Upper lobe of left lung (tissue), 6 donors: ENCODE data around the gene TRAF5. TPM values are rescaled to one million over a fixed set of nuclear protein-coding genes. Genes with fewer than 3 reads are reported as not detected.
"Not testable (repeated sequence)": the region's sequence is repeated elsewhere in the genome, so short reads cannot be mapped to it uniquely, and the experiment has no call there.

Experiments
- ATAC-seq, 2 donors: fragments of 200-7000 bp; cut with Tn5 transposase; one replicate each; pipeline ENCODE4 v1.9.1; 2022; ENCODE audit warnings: mild to moderate bottlenecking in 2 of 2, moderate library complexity in 2 of 2; ENCODE audit not compliant: low FRiP score in 2 of 2
- DNase-seq, 2 donors: peaks; one replicate each; pipeline ENCODE4 v3.0.0-alpha.2; 2019 to 2020
- H3K27ac ChIP-seq, 4 donors: fragments of 200-600 bp; sonication (generic); one replicate each; pipeline ENCODE4 v1.5.1; 2016 to 2019
- H3K27me3 ChIP-seq, 4 donors: fragments of 200-600 bp; sonication (generic); one replicate each; pipeline ENCODE4 v1.5.1; 2017 to 2019
- H3K36me3 ChIP-seq, 4 donors: fragments of 200-600 bp; sonication (generic); one replicate each; pipeline ENCODE4 v1.5.1; 2016 to 2019
- H3K4me1 ChIP-seq, 4 donors: fragments of 200-600 bp; sonication (generic); one replicate each; pipeline ENCODE4 v1.5.1; 2018 to 2019
- H3K4me3 ChIP-seq, 4 donors: fragments of 200-600 bp; sonication (generic); one replicate each; pipeline ENCODE4 v1.5.1; 2017 to 2019; ENCODE audit warnings: mild to moderate bottlenecking in 2 of 4, moderate library complexity in 1 of 4
- H3K9me3 ChIP-seq, 4 donors: fragments of 200-600 bp; sonication (generic); one replicate each; pipeline ENCODE4 v1.5.1; 2018 to 2019
- CTCF ChIP-seq, 6 experiments: fragments of 450-650 bp in 4 of 6; fragments of 200-600 bp in 2 of 6; sonication (generic) in 2 of 6; IDR thresholded peaks; one replicate each; pipeline ENCODE4 v1.5.1; 2016 to 2019; ENCODE audit warnings: antibody characterized with exemption in 6 of 6
- EP300 ChIP-seq, 4 donors: sonication (generic); formaldehyde crosslinking; IDR thresholded peaks; one replicate each; pipeline ENCODE4 v1.5.1; 2017; ENCODE audit warnings: antibody characterized with exemption in 4 of 4, control low read depth in 2 of 4
- POLR2A ChIP-seq, 4 donors: fragments of 450-650 bp; IDR thresholded peaks; one replicate each; pipeline ENCODE4 v1.5.1; 2016 to 2017; ENCODE audit warnings: antibody characterized with exemption in 4 of 4, mild to moderate bottlenecking in 2 of 4
- POLR2AphosphoS5 ChIP-seq, 2 donors: sonication (generic); formaldehyde crosslinking; IDR thresholded peaks; one replicate each; pipeline ENCODE4 v1.5.1; 2017; ENCODE audit warnings: antibody characterized with exemption in 2 of 2
- whole genome bisulfite sequencing, 2 donors: methylation state at CpG; one replicate each; pipeline ENCODE4 v1.1.5; 2017 to 2018; 5-methylcytosine and 5-hydroxymethylcytosine counted together
- total RNA-seq, 6 donors: library from RNA; depleted of rRNA in 4 of 6; stranded (reverse); fragments of >200 nt in 4 of 6; gene quantifications; one replicate each; pipeline versions ENCODE4 v1.1.0 to v1.2.1, GENCODE V29; 2016 to 2021
- donor health status: DM: no; HTN: no; CAD: no; lungs with moderate emphysema.
- donor health status: DM: no; HTN: yes; CAD: no; lungs with severe emphysema.

TRAF5 gene
- total RNA-seq, 6 donors from 2014 or later, result 4.6 to 13.6 (median 9.5) TPM

DNA sequence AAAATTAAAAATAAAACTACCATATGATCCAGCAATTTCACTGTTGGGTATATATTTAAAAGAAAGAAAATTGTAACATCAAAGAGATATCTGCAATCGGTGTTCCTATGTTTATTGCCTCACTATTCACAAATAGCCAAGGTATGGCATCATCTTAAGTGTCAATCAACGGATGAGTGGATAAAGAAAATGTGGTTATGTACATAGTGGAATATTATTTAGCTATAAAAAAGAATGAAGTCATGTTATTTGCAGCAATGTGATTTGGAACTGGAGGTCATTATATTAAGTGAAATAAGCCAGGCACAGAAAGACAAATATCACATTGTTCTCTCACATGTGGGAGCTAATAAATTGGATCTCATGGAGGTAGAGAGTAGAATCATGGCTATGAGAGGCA, 89.1 kb downstream of the TRAF5 start:
- H3K36me3 ChIP-seq, result no peaks in the 10 kb centered on the region
- no peaks in the 10 kb centered on the region for H3K27me3 ChIP-seq
- peak overlapping the region in 1 of 4 donors; percentile 54 for H3K4me3 ChIP-seq
- DNase-seq, result no peak
- no peak for TF ChIP-seq EP300 (IDR thresholded peaks at IDR 0.05)
- TF ChIP-seq CTCF (IDR thresholded peaks at IDR 0.05), result no peak
- TF ChIP-seq POLR2AphosphoS5 (IDR thresholded peaks at IDR 0.05), result no peak
- no peak for TF ChIP-seq POLR2A (IDR thresholded peaks at IDR 0.05)
- peaks cover 0 to 5% (median 0%) of the 10 kb centered on the region in 4 donors for H3K4me1 ChIP-seq
- no peaks in the 10 kb centered on the region for H3K9me3 ChIP-seq
- no peak overlapping the region for H3K27ac ChIP-seq
- 93 to 97% methylated on average over 2 of the region's 2 CpGs for WGBS, 2 donors
- ATAC-seq, result no peak

DNA sequence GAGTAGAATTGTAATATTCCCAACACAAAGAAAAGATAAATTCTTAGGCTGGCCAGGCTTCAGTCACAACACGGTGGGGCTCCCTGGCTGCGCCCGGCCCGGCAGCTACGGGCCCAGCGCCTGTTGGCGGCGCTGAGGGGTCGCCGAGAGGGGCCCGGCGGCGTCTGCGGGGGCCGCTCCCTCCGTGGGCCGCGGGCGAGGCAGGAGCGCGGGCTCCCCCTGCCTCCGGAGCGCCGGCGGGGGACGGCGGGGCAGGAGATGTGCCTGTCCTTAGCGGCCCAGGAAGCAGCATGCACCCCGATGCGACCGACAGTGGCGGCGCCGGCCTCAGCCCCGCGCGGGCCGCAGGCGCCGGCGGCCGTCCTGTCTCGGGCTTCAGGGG, 89.6 kb downstream of the TRAF5 start:
- 8 to 20% methylated on average over 7 to 30 of the region's 43 CpGs for WGBS, 2 donors
- peak overlapping the region in 1 of 4 donors; percentile 73 for H3K27ac ChIP-seq
- H3K36me3 ChIP-seq, H3K4me1 ChIP-seq, H3K27me3 ChIP-seq, H3K9me3 ChIP-seq: not testable (repeated sequence)
- DNase-seq, result peak; percentile 24 to 89
- ATAC-seq, result peak; percentile 66 to 87
- H3K4me3 ChIP-seq, result peak overlapping the region in 3 of 4 donors; percentile 49 to 54 (median 50)

DNA sequence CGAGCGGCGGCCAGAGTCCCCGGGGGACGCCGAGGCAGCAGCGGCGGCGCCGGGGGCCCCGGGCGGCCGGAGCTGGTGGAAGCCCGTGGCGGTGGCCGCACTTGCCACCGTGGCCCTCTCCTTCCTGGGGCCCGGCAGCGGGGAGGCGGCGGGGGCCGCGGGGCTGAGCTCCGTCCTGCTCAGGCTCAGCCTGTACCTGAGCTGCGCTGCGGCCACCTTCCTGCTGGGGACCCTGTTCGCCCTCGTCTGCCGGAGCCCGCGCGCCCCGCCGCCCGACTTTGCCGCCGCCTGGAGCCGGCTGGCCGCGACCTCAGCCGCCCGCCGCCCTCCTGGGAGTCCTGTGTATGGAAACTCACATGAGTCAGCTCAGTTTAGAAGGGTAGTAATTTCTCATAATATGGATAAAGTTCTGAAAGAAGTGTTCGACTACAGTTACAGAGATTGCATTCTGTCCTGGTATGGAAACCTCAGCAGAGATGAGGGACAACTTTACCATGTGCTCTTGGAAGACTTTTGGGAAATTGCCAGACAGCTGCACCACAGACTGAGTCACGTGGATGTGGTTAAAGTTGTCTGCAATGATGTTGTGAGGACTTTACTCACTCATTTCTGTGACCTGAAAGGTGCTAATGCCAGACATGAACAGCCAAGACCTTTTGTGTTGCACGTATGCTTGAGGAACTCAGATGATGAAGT, 90.1 kb downstream of the TRAF5 start:
- H3K36me3 ChIP-seq, H3K4me1 ChIP-seq, H3K27me3 ChIP-seq, H3K9me3 ChIP-seq: not testable (repeated sequence)
- H3K4me3 ChIP-seq, result peak overlapping the region in 3 of 4 donors; percentile 49 to 54 (median 50)
- peak in 1 of 2 donors; percentile 81 for ATAC-seq
- WGBS, 2 donors, result 17 to 45% methylated on average over 3 to 29 of the region's 46 CpGs
- DNase-seq, result peak; percentile 24 to 91
- H3K27ac ChIP-seq, result peak overlapping the region in 1 of 4 donors; percentile 73

DNA sequence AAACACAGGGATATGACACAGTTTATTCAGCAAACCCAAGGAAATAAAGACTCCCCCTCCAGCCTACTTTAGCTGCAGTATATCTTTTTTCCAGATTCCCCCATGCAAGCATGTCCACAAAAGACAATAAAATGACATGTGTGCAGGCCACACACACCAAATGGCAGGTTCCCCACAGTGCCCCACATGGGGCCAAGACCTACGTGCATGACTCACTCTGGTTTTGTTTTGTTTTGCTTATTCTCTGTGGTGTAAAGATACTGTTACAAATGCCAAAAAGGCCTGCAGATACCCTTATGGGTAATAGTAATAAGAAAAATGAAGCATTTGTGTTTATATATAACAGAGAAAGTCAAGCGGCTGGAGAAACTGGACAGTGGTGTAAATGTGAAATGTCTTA, 93.8 kb downstream of the TRAF5 start:
- no peak for TF ChIP-seq EP300 (IDR thresholded peaks at IDR 0.05)
- TF ChIP-seq POLR2AphosphoS5 (IDR thresholded peaks at IDR 0.05), result no peak
- no peak for TF ChIP-seq POLR2A (IDR thresholded peaks at IDR 0.05)
- no peak for TF ChIP-seq CTCF (IDR thresholded peaks at IDR 0.05)
- Histone ChIP-seq H3K9me3 (no peaks in the 10 kb centered on the region), H3K4me3 (no peak overlapping the region), H3K27me3 (no peaks in the 10 kb centered on the region), H3K4me1 (peaks cover 0 to 5% (median 0%) of the 10 kb centered on the region in 4 donors), H3K27ac (no peak overlapping the region), H3K36me3 (no peaks in the 10 kb centered on the region)
- WGBS, 2 donors, result 90 to 92% methylated on average over 2 of the region's 2 CpGs
- no peak for ATAC-seq
- DNase-seq, result no peak

DNA sequence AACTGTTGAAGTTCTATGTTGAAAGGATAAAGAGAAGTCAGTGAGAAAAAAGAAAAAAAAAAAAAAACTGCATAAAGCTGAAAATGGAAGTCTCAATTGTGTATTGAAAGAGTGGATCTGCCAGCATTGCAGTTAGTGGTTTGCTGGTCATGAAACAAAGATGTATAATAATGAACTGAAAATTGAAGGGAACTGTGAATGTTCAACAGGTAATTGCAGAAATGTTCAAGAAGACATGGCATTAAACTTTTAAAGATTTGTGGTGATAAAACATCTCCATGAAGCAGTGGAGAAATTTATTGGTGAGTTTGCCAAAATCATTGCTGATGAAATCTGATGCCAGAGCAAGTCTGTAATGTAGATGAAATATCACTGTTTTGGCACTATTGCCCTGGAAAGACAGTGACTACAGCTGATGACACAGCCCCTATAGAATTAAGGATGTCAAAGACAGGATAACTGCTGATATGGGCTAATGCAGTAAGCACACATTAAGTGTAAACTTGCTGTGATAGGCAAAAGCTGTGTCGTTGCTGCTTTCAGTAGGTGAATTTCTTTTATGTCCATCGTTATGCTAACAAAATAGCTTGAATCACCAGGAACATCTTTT, 94.3 kb downstream of the TRAF5 start:
- Histone ChIP-seq H3K9me3 (no peaks in the 10 kb centered on the region), H3K4me1 (peaks cover 0 to 5% (median 0%) of the 10 kb centered on the region in 4 donors), H3K4me3 (no peak overlapping the region), H3K27ac (no peak overlapping the region), H3K36me3 (no peaks in the 10 kb centered on the region), H3K27me3 (no peaks in the 10 kb centered on the region)
- WGBS, 2 donors, result 74 to 83% methylated on average over 2 of the region's 2 CpGs
- DNase-seq, result no peak
- no peak for ATAC-seq
- TF ChIP-seq EP300 (IDR thresholded peaks at IDR 0.05), result no peak
- TF ChIP-seq POLR2AphosphoS5 (IDR thresholded peaks at IDR 0.05), result no peak
- no peak for TF ChIP-seq POLR2A (IDR thresholded peaks at IDR 0.05)
- no peak for TF ChIP-seq CTCF (IDR thresholded peaks at IDR 0.05)

DNA sequence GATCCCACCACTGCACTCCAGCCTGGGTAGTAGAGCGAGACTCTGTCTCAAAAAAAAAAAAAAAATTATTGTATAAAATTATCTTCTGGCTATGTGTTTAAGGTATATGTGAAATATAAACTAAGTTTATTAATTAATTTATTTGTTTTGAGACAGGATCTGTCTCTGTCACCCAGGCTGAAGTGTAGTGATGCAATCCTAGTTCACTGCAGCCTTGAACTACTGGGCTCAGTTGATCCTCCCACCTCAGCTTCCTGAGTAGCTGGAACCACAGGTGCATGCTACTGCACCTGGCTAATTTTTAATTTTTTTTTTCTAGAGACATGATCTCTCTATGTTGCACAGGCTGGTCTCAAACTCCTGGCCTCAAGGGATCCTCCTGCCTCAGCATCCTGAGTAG, 97.4 kb downstream of the TRAF5 start:
- Histone ChIP-seq H3K9me3 (no peaks in the 10 kb centered on the region), H3K27ac (no peak overlapping the region), H3K4me3 (no peak overlapping the region), H3K4me1 (no peaks in the 10 kb centered on the region), H3K27me3 (no peaks in the 10 kb centered on the region), H3K36me3 (peaks cover 0 to 4% (median 0%) of the 10 kb centered on the region in 4 donors)
- 94 to 100% methylated on average over 1 of the region's 1 CpG for WGBS, 2 donors
- DNase-seq (no peak), ATAC-seq (no peak)
- TF ChIP-seq POLR2A (IDR thresholded peaks at IDR 0.05) (no peak), EP300 (IDR thresholded peaks at IDR 0.05) (no peak), CTCF (IDR thresholded peaks at IDR 0.05) (no peak), POLR2AphosphoS5 (IDR thresholded peaks at IDR 0.05) (no peak)
